RWPE2 (cell line): Measurements from ENCODE around the gene SDHB.

Experiments
- ATAC-seq: fragments of 200-7000 bp; cut with Tn5 transposase; 3 replicates; pipeline ENCODE4 v1.9.1; 2021; ENCODE audit warnings: low read depth
- DNase-seq: peaks from one replicate; pipeline ENCODE4 v3.0.0-alpha.2; 2020; ENCODE audit warnings: low spot score
- H3K27ac ChIP-seq: fragments of 450-650 bp; 2 replicates; pipeline ENCODE4 v1.5.1; 2017; ENCODE audit warnings: mild to moderate bottlenecking; ENCODE audit not compliant: poor library complexity, severe bottlenecking
- H3K27me3 ChIP-seq: fragments of 250-450 bp; sonication (Bioruptor Pico); 2 replicates; pipeline ENCODE4 v1.5.1; 2021; ENCODE audit warnings: mild to moderate bottlenecking, moderate library complexity; ENCODE audit not compliant: insufficient read depth, poor library complexity, severe bottlenecking
- H3K36me3 ChIP-seq: fragments of 250-450 bp; sonication (Bioruptor Pico); 2 replicates; pipeline ENCODE4 v1.5.1; 2020; ENCODE audit warnings: low read depth, mild to moderate bottlenecking, moderate library complexity
- H3K4me1 ChIP-seq: fragments of 250-450 bp; sonication (Bioruptor Pico); 2 replicates; pipeline ENCODE4 v1.5.1; 2021; ENCODE audit warnings: mild to moderate bottlenecking, moderate library complexity; ENCODE audit not compliant: insufficient read depth, poor library complexity, severe bottlenecking
- H3K4me3 ChIP-seq: fragments of 250-450 bp; sonication (Bioruptor Pico); 2 replicates; pipeline ENCODE4 v1.5.1; 2021; ENCODE audit warnings: mild to moderate bottlenecking, moderate library complexity; ENCODE audit not compliant: severe bottlenecking
- H3K9me3 ChIP-seq: fragments of 250-450 bp; sonication (Bioruptor Pico); 2 replicates; pipeline ENCODE4 v1.5.1; 2021; ENCODE audit warnings: mild to moderate bottlenecking, moderate library complexity; ENCODE audit not compliant: severe bottlenecking
- TF ChIP-seq, protein P1 (sequence below): fragments of 450-650 bp; IDR thresholded peaks from one replicate; pipeline ENCODE4 v1.5.1; 2017; ENCODE audit warnings: mild to moderate bottlenecking, moderate library complexity; ENCODE audit not compliant: poor library complexity, severe bottlenecking

Gene SDHB

GRCh38 chr1:17027900-17028299 lies 25.9 kb downstream of the SDHB start:
- DNase-seq: no peak

DNA sequence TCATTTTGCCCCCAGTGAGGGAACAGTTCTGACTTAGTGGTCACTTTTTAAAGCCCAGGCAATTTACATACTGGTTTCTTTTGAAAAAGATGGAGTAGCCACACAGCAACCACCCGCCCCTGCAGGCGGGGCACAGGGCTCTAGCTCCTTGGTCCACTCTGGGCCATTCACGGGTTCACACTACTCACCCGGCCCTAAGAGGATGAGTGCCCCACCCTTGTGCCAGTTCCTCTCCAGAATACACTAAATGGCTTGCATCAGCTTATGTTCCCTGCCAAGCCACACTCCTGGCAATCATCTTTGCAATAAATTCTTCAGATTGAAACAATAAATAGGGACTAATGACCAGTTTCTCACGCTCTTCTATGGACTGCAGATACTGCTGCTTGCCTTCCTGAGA lies 26.4 kb downstream of the SDHB start:
- Histone ChIP-seq H3K27ac (no peak overlapping the region), H3K4me3 (no peak overlapping the region), H3K27me3 (no peaks in the 10 kb centered on the region), H3K4me1 (no peaks in the 10 kb centered on the region), H3K36me3 (peaks cover 93% of the 10 kb centered on the region), H3K9me3 (no peaks in the 10 kb centered on the region)
- TF ChIP-seq, protein P1, sequence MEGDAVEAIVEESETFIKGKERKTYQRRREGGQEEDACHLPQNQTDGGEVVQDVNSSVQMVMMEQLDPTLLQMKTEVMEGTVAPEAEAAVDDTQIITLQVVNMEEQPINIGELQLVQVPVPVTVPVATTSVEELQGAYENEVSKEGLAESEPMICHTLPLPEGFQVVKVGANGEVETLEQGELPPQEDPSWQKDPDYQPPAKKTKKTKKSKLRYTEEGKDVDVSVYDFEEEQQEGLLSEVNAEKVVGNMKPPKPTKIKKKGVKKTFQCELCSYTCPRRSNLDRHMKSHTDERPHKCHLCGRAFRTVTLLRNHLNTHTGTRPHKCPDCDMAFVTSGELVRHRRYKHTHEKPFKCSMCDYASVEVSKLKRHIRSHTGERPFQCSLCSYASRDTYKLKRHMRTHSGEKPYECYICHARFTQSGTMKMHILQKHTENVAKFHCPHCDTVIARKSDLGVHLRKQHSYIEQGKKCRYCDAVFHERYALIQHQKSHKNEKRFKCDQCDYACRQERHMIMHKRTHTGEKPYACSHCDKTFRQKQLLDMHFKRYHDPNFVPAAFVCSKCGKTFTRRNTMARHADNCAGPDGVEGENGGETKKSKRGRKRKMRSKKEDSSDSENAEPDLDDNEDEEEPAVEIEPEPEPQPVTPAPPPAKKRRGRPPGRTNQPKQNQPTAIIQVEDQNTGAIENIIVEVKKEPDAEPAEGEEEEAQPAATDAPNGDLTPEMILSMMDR: no peak
- DNase-seq (no peak), ATAC-seq (no peak)

More at GRCh38 chr1:17027900-17028299, 25.9 kb downstream of the SDHB start:
- H3K4me1 ChIP-seq: no peaks in the 10 kb centered on the region
- no peak overlapping the region for H3K4me3 ChIP-seq
- TF ChIP-seq, protein P1: no peak
- no peak for ATAC-seq
- H3K27ac ChIP-seq: no peak overlapping the region
- no peaks in the 10 kb centered on the region for H3K9me3 ChIP-seq
- H3K27me3 ChIP-seq: no peaks in the 10 kb centered on the region
- H3K36me3 ChIP-seq: peaks cover 93% of the 10 kb centered on the region

DNA sequence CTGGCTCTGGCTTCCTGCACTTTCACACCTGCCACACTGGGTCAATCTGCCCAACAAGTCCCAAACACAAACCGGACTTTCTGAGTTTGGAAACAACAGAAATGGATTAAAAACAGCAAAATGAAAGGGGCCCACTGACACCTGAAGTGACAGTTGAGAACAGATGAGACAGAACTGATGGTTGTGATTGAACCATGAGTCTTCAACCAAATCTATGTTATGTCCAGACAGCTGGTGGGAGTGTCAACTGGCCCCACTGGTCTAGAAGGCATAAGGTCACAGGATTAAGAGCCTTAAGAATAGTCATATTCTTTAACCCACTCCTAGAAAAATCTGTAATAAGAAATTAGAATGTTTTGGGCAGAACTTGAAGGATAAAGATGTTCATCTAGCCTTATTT lies 29.1 kb downstream of the SDHB start:
- H3K27ac ChIP-seq: no peak overlapping the region
- no peak for DNase-seq
- no peaks in the 10 kb centered on the region for H3K27me3 ChIP-seq
- no peaks in the 10 kb centered on the region for H3K9me3 ChIP-seq
- H3K4me1 ChIP-seq: no peaks in the 10 kb centered on the region
- ATAC-seq: no peak
- H3K36me3 ChIP-seq: peaks cover 94% of the 10 kb centered on the region
- no peak overlapping the region for H3K4me3 ChIP-seq
- TF ChIP-seq, protein P1: no peak

DNA sequence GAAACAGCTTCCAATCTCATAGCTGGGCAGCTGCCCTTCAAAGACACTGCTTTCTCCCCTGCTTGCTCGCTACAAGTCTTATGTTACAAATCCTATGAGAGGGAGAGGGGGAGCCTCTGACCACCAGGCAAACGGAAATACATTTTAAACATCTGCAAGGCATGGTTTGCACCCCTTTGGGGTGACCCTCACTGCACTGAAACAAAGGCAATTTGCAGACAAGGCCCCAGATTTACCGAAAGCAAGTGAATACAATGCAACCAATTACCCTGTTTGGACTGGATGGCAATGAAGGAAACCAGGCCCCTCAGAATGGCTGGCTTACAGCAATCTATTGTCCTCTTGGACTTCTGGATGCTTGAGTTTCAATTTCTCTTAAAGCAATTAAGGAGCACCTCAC lies 30.3 kb downstream of the SDHB start:
- Histone ChIP-seq H3K36me3 (peaks cover 98% of the 10 kb centered on the region), H3K4me3 (no peak overlapping the region), H3K4me1 (no peaks in the 10 kb centered on the region), H3K27me3 (no peaks in the 10 kb centered on the region), H3K9me3 (no peaks in the 10 kb centered on the region), H3K27ac (no peak overlapping the region)
- no peak for DNase-seq
- TF ChIP-seq, protein P1: no peak
- ATAC-seq: no peak

DNA sequence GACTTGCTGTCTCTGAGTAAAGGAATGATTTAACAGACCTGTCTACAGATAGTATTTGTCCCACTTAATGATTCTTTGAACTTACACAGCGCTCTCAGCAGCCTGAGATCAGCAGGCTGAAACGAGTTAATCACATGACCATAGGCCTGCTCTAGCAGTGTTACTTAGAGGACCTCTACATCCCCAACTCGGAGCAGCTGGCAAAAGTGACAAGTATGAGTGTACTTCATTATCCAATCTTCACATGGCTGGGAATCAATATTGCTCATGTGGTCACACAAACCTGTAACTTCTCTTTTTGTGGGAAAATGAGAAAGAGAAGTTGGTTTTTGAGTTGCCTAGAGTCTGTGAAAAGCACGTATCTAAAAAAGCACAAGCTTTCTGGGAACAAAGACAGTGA lies 30.7 kb downstream of the SDHB start:
- H3K9me3 ChIP-seq: no peaks in the 10 kb centered on the region
- DNase-seq (no peak), ATAC-seq (no peak)
- H3K27me3 ChIP-seq: no peaks in the 10 kb centered on the region
- H3K27ac ChIP-seq: no peak overlapping the region
- H3K36me3 ChIP-seq: peaks cover 96% of the 10 kb centered on the region
- H3K4me1 ChIP-seq: no peaks in the 10 kb centered on the region
- H3K4me3 ChIP-seq: no peak overlapping the region
- TF ChIP-seq, protein P1: no peak
